PC-3 (cell line): ENCODE data around the gene RINL. TPM values are rescaled to one million over a fixed set of nuclear protein-coding genes. Genes with fewer than 3 reads are reported as not detected.

ENCODE experiments used
- ATAC-seq: fragments of 200-7000 bp; cut with Tn5 transposase; 2 replicates; pipeline ENCODE4 v1.9.1; 2020; ENCODE audit warnings: mild to moderate bottlenecking, moderate library complexity
- BruUV-seq: library from RNA; stranded (reverse); fragments of 400-500 nt; replicated peaks from 2 replicates; lab custom pipeline; 2021; lab: Mats Ljungman, UMichigan
- CTCF ChIA-PET: fragments of 300-600 bp; sonication (Branson Sonifier 250); formaldehyde crosslinking; loops from one replicate; lab custom pipeline; 2022; ENCODE audit warnings: antibody characterized with exemption; lab: Charles Lee
- POLR2A ChIA-PET: fragments of 300-600 bp; sonication (Branson Sonifier 250); formaldehyde crosslinking; loops from one replicate; lab custom pipeline; 2022; ENCODE audit warnings: antibody characterized with exemption; ENCODE audit not compliant: unreplicated experiment; lab: Charles Lee
- DNase-seq: peaks from one replicate; pipeline ENCODE4 v3.0.0-alpha.2; 2015
- H2AFZ ChIP-seq: fragments of 300-600 bp; sonication (generic); 2 replicates; pipeline ENCODE4 v1.6.0; 2016; ENCODE audit warnings: antibody characterized with exemption, low read length
- H3F3A ChIP-seq: fragments of 300-600 bp; sonication (generic); one replicate; pipeline ENCODE4 v1.6.0; 2017; ENCODE audit warnings: antibody characterized with exemption, low read length, control low read depth, mild to moderate bottlenecking; ENCODE audit not compliant: unreplicated experiment
- H3K27ac ChIP-seq: fragments of 300-600 bp; sonication (generic); 2 replicates; pipeline ENCODE4 v1.5.1; 2016; ENCODE audit warnings: mild to moderate bottlenecking, low read length
- H3K27me3 ChIP-seq: fragments of 300-600 bp; sonication (generic); 2 replicates; pipeline ENCODE4 v1.6.1; 2016; ENCODE audit warnings: low read length, mixed read lengths
- H3K36me3 ChIP-seq: fragments of 300-600 bp; sonication (generic); 2 replicates; pipeline ENCODE4 v1.6.1; 2016; ENCODE audit warnings: low read depth, mixed run types, low read length, mixed read lengths
- H3K4me1 ChIP-seq: fragments of 300-600 bp; sonication (generic); 2 replicates; pipeline ENCODE4 v1.5.1; 2016; ENCODE audit warnings: low read length; ENCODE audit not compliant: insufficient read depth
- H3K4me2 ChIP-seq: fragments of 300-600 bp; sonication (generic); 2 replicates; pipeline ENCODE4 v1.6.0; 2016; ENCODE audit warnings: low read length
- H3K4me3 ChIP-seq: fragments of 300-600 bp; sonication (generic); 2 replicates; pipeline ENCODE4 v1.5.1; 2016; ENCODE audit warnings: mild to moderate bottlenecking, low read length, mixed read lengths
- H3K79me2 ChIP-seq: fragments of 300-600 bp; sonication (generic); 2 replicates; pipeline ENCODE4 v1.6.1; 2017; ENCODE audit warnings: low read length, mixed read lengths
- H3K9ac ChIP-seq: fragments of 300-600 bp; sonication (generic); 2 replicates; pipeline ENCODE4 v1.6.0; 2016; ENCODE audit warnings: mild to moderate bottlenecking, low read length
- H3K9me2 ChIP-seq: fragments of 300-600 bp; sonication (generic); replicated peaks from 2 replicates; pipeline ENCODE4 v1.6.1; 2016; ENCODE audit warnings: mixed run types, low read length, mixed read lengths
- H3K9me3 ChIP-seq: fragments of 300-600 bp; sonication (generic); 2 replicates; pipeline ENCODE4 v1.6.1; 2016; ENCODE audit warnings: low read length, mixed read lengths
- H4K20me1 ChIP-seq: fragments of 300-600 bp; sonication (generic); 2 replicates; pipeline ENCODE4 v1.6.1; 2016; ENCODE audit warnings: low read length, mixed read lengths
- CTCF ChIP-seq: fragments of 300-600 bp; sonication (generic); conservative IDR thresholded peaks from 2 replicates; pipeline ENCODE4 v1.5.1; 2017; ENCODE audit warnings: antibody characterized with exemption, low read depth, mild to moderate bottlenecking, low read length
- EZH2 ChIP-seq: fragments of 300-600 bp; sonication (generic); IDR thresholded peaks from one replicate; pipeline ENCODE4 v1.6.1; 2017; ENCODE audit warnings: antibody characterized with exemption, mild to moderate bottlenecking, low read length; ENCODE audit not compliant: unreplicated experiment
- EZH2phosphoT487 ChIP-seq: fragments of 300-600 bp; sonication (generic); IDR thresholded peaks from 2 replicates; pipeline ENCODE4 v1.6.1; 2018; ENCODE audit warnings: mild to moderate bottlenecking, antibody characterized with exemption, low read length, borderline replicate concordance
- intact Hi-C: fragments of 100-400 bp; cut with micrococcal nuclease; formaldehyde crosslinking; loops from 2 replicates; pipeline ENCODE4 v1.9.0; 2023
- total RNA-seq: library from RNA; depleted of rRNA; stranded (reverse); fragments of >200 nt; gene quantifications from 2 replicates; pipeline ENCODE4 v1.2.3, GENCODE V29; 2014

The RINL gene
- total RNA-seq, 1 experiment from 2014 or later: 3.2 TPM

GRCh38 chr19:38870612-38871011 is 7.5 kb downstream of the RINL start:
- POLR2A ChIA-PET: no interaction called here
- H3K79me2 ChIP-seq: no peaks in the 10 kb centered on the region
- BruUV-seq: no TSS peak
- DNase-seq (no peak), ATAC-seq (no peak)
- H3K4me2 ChIP-seq: no peak overlapping the region
- H4K20me1 ChIP-seq: no peaks in the 10 kb centered on the region
- H3K9me3 ChIP-seq: no peaks in the 10 kb centered on the region
- H3K4me3 ChIP-seq: no peak overlapping the region
- H3K36me3 ChIP-seq: no peaks in the 10 kb centered on the region
- H3F3A ChIP-seq: no peaks in the 10 kb centered on the region
- CTCF ChIA-PET: no interaction called here
- intact Hi-C loops: no loop called here
- no peaks in the 10 kb centered on the region for H3K9me2 ChIP-seq
- H3K27ac ChIP-seq: no peak overlapping the region
- H2AFZ ChIP-seq: no peak overlapping the region
- no peaks in the 10 kb centered on the region for H3K27me3 ChIP-seq
- H3K9ac ChIP-seq: no peak overlapping the region
- no peaks in the 10 kb centered on the region for H3K4me1 ChIP-seq
- TF ChIP-seq EZH2: no peak
- no peak for TF ChIP-seq CTCF
- no peak for TF ChIP-seq EZH2phosphoT487

- H3K4me1 ChIP-seq: peaks cover 4% of the 10 kb centered on the region
- no peak overlapping the region for H3K4me2 ChIP-seq
- no peaks in the 10 kb centered on the region for H3F3A ChIP-seq
- H3K4me3 ChIP-seq: no peak overlapping the region
- no TSS peak for BruUV-seq
- ChIA-PET POLR2A (no interaction called here), CTCF (no interaction called here)
- no peaks in the 10 kb centered on the region for H3K9me3 ChIP-seq
- no peak overlapping the region for H3K9ac ChIP-seq
- no peaks in the 10 kb centered on the region for H3K36me3 ChIP-seq
- TF ChIP-seq EZH2 (no peak), EZH2phosphoT487 (no peak), CTCF (peak; percentile 37)
- DNase-seq (no peak), ATAC-seq (peak; percentile 33)
- H4K20me1 ChIP-seq: no peaks in the 10 kb centered on the region
- H3K9me2 ChIP-seq: no peaks in the 10 kb centered on the region
- intact Hi-C loops: no loop called here
- no peaks in the 10 kb centered on the region for H3K27me3 ChIP-seq
- H3K27ac ChIP-seq: no peak overlapping the region
- no peaks in the 10 kb centered on the region for H3K79me2 ChIP-seq
- H2AFZ ChIP-seq: no peak overlapping the region
Measured at GRCh38 chr19:38869836-38870607, 8.1 kb downstream of the RINL start.

- Histone ChIP-seq H4K20me1 (no peaks in the 10 kb centered on the region), H3F3A (no peaks in the 10 kb centered on the region), H3K9me2 (no peaks in the 10 kb centered on the region), H3K9ac (no peak overlapping the region), H2AFZ (no peak overlapping the region), H3K4me2 (no peak overlapping the region), H3K27me3 (no peaks in the 10 kb centered on the region), H3K4me3 (no peak overlapping the region), H3K36me3 (no peaks in the 10 kb centered on the region), H3K27ac (no peak overlapping the region), H3K79me2 (no peaks in the 10 kb centered on the region), H3K4me1 (peaks cover 10% of the 10 kb centered on the region), H3K9me3 (no peaks in the 10 kb centered on the region)
- ATAC-seq: no peak
- ChIA-PET POLR2A (no interaction called here), CTCF (no interaction called here)
- no TSS peak for BruUV-seq
- intact Hi-C loops: no loop called here
- TF ChIP-seq EZH2: no peak
- no peak for TF ChIP-seq CTCF
- no peak for TF ChIP-seq EZH2phosphoT487
- no peak for DNase-seq
Measured at GRCh38 chr19:38869160-38869835, 8.8 kb downstream of the RINL start.
